Stimulated activated CD4-positive, alpha-beta T cell treated with anti-CD3 and anti-CD28 coated beads, Interleukin-4, amount 100 ng/mL, for 4 hours (primary cell): ENCODE data around the gene MKNK1.

Source experiments
- DNase-seq, 2 experiments: peaks; one replicate each; pipeline ENCODE4 v3.0.0-alpha.2; 2020

MKNK1 gene

DNA sequence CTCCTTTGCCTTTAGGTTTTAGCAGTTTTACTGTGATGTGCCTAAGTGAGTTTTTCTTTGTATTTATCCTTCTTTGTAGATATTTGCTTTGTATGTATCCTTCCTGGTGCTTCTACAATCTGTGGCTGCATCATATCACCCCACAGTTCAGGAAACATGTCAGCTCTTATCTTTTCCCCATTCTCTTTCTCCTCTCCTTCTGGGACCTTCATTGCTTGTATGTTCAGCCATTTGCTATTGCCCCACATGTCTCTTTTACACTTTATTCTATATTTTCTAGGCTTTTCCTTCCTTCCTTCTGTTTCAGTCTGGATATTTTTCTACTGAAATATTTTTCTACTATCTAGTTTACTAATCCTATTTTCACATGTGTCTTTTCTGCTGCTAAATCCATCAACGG is 67.5 kb downstream of the MKNK1 start:
- no peak for DNase-seq

DNA sequence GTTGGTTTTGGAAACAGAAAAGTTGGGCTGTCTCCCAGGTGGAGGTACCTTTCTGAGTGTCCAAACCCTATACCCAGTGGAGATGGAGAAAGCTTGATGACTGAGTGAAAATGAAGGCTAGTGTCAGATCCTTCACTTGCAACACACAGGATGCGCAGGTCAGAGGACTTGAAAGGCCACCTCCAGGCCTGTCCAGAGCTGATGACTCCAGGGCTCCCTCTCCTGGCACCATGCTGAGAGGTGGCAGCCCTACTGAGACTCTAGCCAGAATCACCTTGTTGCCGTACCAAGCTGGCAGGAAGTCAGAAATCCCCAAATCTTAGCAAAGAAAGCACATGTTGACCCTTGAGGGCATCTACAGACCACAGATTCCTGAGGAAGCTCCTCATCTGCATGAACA is 69.0 kb downstream of the MKNK1 start:
- DNase-seq = no peak

DNA sequence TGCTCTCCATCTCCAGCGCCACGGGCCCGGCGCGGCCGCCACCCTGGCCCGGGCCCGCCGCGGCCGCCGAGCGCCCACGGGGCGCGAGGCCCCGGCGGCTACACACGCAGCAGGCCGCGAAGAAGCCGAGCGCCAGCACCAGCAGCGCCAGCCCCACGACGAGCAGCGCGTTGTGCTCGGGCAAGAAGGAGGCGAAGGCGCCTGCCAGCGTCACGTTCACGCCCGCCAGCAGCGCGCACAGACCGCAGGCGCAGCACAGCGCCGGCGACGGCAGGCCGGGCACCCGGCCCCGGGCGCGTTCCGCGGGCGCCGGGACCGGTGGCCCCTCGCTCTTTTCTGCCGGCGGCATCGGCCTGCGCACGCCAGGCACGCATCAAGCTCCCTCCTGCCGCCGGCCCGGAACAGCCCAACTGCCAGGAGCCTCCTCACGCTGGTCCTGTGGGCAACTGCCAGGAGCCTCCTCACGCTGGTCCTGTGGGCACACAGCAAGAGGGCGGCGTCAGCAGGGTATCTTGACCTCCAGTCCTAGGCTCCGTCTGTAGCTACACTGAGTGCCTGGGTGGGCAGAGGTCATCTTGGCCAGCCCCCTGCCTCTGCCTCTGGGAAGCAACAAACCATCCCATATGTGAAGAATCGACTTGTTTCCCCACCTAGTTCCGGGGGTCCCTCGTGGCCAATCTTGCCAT is 70.7 kb downstream of the MKNK1 start:
- DNase-seq = peak; percentile 41 to 57

DNA sequence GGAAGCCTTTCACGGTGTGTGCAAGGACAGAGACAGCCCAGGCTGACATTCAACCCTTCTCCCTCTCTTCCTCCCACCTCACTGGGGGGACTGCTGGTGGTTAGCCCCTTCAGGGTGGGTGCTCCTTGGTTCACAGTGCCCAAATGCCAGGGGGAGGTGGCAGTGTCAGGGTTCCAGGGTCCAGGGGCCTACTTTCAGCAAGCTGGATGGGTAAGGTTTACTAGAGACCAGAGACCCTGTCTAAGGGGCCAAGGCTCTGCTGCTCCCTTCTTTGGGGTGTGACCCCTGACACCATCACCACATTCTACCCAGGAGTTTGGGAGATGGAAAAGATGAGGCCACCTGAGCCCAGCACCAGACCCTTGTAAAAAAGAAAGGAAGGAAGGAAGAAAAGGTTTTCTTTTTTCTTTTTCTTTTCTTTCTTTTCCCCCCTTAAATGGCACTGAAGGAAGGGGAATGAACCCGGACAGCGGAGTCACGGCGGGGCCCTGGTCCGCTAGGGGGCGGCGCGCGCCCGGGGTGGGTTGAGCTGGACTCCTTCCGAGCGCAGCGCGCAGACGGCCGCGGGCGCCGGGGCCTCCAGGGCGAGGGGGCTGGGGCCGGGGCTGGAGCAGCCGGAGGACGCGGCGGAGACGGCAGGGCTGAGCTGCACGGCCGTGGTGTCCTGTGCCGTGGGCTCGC is 71.4 kb downstream of the MKNK1 start:
- DNase-seq = peak; percentile 59 to 76

DNA sequence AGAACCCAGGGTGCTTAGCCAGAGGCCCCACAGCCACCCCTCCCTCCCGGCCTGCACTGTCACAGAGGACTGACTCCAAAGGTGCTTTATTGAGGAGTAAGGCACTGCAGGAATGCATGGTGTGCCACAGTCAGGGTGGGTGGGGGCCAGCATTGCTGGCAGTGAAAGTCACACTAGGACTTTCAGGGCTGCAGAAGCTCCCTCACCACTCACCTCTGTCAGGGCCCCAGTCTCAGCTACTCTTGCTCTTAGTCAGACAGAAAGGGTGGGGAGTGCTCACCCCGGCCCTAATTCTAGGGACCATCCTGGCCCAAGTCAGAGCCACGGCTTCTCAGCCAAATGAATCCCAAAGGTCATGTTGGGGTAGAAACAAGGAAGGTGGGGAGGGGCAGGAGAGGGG is 72.0 kb downstream of the MKNK1 start:
- DNase-seq = no peak

DNA sequence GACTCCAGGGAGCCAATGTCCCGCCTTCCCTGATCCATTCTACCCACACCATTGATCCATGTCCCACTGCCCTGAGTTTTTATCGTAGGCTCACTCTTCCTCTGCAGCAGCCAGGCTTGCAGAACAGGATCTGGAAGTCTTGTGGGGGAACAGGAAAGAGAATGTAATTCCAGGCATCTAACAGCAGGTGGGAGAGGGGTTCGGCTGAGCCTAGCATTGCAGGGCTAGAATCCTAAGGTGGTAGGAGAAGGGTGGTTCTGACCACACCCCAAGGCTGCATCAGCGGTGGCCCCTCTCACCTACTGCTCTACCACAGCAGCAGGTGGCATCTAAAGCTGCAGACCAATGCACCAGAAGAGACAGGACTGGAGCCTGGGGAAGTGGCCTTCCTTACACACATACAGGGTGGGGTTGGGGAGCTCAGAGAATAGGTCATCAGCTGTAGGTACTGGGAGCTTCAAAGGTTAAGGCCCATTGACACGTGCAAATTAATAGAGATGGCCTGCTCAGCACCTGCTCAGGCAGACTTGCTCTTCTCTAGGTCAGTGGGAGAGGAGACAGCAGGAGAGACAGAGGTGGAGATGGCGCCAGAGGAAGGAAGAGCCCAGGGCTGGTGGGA is 73.2 kb downstream of the MKNK1 start:
- DNase-seq = no peak

DNA sequence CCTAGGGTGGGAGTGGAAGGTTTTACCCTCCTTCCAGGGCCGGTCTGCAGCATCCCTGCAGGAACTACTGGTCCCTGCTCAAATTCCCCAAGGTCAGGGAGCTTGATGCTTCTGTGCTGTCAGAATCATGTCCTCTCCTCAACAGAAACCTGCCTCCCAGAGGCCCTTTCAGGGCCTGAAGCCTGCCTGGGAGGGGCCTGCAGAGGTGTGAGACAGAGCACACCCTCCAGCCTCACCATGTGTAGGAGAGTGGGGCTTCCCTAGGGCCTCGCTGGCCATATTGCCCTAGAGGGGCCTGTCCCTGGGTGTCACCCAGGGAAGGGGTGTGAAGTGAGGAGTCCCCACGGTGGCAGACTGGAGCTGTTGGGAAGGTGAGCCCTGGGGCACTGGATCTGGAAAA is 73.8 kb downstream of the MKNK1 start:
- no peak for DNase-seq

DNA sequence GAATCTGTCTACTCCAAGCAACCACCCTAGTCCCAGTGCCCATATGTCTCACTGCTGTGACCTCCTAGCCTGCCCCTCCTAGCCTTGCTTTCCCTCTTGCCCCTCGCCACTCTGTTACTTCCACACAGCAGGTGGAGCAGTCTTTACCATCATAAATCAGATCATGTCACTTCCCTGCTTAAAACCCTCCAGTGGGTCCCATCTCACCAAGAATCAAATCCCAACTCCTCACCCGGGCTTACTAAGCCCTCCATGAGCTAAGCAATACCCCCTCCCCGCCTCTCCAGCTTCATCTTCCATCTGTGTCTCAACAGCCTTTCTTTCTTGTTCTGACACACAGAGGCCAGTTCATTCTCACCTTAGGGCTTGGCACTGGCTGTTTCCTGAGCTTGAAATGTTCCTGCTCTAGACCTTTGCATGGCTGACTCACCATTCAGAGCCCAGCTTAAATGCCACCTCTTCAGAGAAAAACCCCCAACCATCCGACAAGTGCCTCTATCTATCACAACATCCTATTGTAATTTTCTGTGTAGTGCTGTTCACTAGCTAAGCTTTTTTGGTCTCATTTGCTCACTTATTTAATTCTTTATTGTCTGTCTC is 74.9 kb downstream of the MKNK1 start:
- DNase-seq = no peak

DNA sequence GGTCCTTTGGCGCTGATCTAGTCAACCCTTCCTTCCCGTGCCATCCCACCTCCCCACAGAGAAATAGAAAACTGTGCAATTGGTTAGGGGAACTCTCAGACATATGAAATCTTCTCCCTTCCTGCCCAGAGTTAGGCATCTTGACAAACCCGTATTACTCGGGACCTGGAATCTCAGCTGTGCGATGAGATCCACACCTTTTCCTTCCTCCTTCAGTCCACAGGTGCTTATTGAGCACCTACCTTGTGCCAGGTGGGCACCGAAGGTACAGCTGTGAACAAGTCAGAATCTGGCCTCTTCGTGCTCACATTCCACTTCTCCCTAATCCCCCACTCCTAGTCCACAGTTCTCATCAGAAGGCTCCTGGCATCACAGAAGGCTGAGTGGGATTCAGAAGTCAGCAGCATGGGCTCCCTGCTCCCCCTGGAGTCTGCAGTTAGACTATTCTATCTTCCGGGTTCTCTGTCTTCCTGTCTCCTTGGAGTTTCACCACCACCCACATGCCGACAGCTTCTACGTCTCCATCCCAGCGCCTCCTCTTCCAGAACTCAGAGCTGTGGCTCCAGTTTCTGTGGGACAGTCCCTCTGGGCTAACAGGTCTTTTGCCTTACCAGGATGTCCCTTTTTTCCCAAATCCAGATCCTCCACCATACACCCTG is 75.6 kb downstream of the MKNK1 start:
- no peak for DNase-seq

DNA sequence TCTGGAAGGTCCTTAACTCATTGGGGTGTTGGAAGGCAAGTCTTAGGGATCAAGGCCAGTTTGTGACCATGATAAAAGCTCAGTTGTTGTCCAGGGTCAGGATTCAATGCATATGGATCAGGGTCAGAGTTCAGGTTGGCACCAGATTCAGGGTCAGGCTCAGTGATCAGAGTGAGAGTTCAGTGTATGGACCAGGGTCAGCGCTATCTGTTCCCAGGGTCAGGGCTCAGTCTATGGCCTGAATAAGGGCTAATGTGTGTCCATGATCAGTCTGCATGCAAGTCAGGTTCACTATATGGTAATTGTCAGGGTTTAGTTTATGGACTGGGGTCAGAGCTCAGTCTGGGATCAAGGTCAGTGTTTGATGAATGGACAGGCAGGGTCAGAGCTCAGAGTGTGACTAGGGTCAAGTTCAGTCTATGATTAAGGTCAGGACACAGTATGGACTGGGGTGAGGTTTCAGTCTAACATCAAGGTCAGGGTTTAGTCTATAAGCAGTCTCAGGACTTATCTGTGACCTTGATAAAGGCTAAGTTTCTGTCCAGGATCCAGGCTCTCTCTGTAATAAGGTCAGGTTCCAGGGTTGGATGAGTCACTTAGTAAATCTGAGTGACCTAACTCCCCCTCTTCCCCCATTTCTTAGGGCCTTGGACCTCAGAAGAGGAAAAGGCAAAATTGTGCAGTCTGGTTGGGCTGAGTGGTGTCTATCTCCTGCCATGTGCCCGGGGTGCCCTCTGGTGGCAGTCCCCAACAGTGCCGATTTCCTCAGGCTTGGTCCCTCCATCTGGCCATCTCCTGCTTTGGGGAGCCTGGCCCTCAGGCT is 76.4 kb downstream of the MKNK1 start:
- DNase-seq = peak; percentile 55 to 71

DNA sequence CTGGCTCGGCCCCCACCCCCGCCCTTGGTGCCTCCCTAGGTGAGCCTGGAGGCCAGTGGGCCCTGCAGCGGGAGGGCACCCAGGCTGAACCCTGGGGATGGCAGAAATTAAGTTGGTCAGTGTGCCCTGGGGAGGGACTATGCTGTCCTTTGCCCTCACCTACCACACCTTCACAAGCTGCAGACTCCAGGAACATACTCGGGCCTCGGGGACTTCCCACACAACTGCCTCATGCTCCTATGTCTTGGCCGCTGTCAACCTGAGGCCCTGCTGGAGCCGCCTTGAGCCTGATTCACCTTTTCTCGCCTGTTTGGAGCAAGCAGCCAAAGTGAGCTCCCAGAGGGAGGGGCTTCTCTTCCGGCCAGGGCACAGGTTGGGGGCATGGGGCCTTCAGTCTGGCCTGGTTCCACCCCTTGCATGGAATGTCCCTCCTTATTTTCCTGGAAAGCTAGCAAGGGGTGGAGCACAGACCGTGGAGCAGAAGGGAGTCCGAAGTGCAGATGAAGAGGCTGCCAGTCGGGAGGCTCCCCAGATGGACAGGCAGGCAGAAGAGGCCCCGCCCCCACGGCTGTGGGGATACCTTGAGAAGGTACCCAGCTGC is 77.3 kb downstream of the MKNK1 start:
- no peak for DNase-seq

DNA sequence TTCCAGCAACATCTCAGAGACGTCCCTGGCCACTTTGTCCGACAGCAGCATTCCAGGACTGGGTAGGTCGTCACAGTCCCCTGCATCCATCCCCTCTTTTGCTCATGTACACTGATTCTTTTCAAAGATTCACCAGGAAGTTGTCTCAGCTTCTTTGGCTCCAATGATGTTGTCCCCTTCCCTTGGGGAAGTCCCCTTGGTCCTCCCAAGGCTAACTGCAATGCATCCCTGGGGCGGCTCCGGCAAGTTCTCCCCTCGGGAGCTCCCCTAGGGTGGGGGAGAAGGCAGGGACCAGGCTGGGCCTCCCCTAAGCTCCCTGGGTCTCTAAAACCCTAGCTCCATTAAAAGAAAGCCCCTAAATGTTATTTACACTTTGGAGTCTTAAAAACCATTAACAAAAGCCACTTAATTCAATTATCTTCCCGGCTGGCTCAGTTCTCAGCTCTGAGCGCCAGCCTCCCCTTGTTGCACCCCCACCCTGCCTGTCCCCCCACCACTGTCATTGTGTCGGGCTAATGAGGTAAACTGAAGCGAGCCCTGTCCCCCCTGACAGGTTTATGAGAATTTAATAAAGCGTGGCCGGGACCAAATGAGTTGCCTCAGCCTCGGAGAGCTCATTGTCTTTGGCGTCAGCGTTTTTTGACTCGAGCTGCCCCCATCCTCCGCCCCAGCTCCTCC is 77.9 kb downstream of the MKNK1 start:
- DNase-seq = no peak

DNA sequence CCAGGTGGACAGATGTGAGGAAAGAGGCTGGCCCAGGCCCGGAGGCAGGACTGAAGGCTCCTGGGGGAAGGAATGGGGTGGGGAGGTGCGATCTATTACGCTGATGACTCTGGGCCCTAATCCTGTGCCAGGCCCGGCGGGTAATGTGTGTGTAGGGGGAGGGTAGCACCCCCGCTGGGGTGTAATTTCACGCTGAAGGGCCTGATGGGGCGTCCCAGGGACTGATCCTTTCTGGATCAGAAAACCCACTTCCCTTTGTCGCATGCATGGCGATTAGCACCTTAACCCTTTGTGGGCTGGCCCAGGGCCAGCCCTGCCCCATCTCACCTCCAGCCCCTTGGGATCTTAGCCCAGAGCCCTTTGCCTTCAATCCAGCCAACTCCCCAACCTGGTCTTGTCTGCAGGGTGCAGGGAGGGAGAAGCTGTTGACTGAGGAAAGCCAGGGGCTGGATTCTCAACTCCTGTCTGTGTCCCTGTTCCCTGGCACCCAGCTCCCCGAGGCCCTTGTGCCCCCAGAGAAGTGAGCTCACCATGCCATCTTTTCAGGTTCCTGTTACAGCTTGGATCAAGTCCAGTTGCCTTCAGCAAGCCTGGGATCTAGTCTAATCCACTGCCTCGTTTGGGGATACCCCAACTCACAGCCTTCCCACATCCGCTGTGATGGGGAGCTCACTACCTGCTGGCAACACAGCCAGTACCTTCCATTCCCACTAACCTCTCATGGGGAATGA is 78.7 kb downstream of the MKNK1 start:
- DNase-seq = no peak

DNA sequence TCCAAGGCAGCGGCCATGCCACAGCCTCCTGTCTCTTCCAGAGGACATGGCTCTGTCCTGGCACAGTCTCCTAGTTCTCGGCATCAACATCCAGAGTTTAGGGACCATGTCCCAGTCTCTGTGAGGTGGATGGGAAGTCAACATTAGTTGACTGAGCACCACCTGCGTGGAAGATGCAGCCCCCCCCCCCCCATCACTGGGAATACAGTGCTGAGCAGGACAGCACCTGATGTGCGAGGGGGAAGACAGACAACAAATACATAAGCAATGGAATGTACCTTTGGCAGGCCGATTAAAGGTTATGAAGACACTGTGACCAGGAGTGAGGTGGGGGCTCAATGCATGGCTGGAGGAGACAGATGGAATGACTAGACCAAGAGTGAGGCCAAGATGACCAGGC is 79.2 kb downstream of the MKNK1 start:
- DNase-seq = no peak

DNA sequence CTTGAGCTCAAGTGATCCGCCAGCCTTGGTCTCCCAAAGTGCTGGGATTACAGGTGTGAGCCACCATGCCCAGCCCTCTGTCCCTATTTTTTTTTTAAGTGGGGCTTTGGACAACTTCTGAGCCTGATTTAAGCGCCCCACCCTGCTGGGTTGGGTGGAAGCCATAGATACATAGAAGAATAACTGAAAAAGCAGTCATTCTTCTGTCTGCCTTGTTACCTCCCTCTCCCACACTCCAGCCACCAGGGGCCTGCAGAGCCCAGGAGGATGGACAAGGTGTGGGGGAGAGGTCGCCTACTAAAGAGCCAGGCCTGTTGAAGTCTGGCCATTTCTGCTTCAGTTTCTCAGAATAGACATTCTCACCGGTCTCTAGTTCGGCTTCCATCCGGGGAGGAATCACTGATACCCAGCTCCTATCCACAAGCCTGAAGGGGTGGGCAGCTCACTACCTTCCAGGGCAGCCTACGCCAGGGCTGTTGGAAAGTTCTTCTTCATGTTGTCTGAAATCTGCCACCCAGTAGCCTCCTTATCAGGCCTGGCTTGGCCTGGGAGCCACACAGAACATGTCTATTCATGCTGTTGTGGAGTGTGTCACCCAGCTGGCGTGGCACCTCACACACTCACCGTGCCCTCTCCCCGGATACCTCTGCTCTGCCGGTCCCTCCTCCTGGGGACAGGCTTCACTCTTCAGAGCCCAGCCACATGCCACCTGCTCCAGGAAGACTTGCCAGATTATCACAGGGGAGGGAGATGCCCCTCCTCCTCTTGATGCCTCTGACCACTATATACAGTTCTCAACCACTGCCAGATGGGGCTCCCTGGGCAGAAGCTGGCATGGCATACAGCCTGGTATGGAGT is 80.3 kb downstream of the MKNK1 start:
- DNase-seq = no peak

DNA sequence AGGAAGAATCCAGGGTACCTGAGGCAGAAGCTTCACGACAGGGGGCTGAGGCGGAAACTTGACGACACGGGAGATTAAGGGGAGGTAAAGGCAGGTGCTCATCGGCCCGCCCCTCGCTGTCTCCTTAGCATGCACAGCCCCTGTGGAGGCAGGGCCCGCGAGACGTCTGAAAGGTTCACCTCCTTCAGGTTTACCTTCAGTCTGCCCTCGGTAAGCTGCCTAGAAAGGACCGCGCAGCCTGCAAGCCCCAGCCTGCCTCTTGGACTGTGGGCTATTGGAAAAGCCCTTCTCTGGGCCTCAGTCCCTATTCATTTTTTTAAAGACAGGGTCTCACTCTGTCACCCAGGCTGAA is 81.1 kb downstream of the MKNK1 start:
- no peak for DNase-seq

DNA sequence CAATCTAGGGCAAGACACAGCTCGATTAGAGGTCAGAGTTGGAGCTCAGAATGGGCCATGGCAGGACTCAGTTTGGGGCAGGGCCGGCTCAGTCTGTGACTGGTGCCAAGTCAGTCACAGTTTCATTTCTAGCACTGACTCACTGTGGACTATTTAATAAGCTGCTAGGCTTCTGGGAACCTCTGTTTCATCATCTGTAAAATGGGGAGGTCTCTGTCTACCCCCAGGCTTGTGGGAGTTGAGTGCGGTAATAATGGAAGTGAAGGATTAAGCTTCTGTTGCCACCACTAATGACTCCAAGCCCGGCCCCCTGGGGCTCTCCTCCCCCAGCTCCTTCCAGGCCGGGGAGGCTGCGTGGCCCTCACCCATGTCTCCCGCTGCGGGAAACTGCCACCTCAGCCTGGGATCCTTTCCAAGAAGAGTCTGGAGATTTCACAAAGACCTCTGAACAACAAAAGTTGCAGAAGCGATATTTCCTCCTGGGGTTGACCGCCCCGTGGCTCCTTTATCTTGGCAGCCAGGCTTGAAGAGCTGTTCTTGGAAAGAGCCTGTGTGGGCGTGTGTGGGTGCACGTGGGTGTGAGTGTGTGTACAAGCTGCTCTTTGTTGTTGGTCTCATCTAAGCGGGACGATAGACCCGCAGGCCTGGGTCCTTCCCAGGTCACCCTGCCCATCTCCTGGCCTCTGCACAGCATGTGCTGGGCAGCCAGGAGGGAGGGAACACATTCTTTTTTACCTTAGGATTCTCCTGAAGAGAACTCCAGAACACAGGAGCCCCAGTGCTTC is 81.7 kb downstream of the MKNK1 start:
- no peak for DNase-seq

DNA sequence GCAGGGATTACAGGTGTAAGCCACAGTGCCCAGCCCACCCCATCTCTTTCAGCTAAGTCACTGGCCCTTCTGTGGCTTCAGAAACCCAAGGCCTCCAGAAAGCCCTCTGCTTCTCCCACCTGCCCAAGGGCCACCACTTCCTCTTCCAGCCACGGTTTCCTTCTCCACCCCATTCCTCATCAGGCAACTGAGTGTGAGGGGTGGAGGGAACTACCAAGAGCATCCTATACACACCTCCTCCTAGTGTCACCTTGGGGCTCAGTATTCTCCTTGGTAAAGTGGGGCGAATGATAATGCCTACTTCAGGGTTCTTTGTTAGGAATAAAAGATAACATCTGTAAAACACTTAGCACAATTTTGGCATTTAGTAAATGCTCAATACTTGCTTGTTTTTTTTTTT is 82.7 kb downstream of the MKNK1 start:
- DNase-seq = no peak
